Measurements from ENCODE around the gene NOG.

NOG gene

DNA sequence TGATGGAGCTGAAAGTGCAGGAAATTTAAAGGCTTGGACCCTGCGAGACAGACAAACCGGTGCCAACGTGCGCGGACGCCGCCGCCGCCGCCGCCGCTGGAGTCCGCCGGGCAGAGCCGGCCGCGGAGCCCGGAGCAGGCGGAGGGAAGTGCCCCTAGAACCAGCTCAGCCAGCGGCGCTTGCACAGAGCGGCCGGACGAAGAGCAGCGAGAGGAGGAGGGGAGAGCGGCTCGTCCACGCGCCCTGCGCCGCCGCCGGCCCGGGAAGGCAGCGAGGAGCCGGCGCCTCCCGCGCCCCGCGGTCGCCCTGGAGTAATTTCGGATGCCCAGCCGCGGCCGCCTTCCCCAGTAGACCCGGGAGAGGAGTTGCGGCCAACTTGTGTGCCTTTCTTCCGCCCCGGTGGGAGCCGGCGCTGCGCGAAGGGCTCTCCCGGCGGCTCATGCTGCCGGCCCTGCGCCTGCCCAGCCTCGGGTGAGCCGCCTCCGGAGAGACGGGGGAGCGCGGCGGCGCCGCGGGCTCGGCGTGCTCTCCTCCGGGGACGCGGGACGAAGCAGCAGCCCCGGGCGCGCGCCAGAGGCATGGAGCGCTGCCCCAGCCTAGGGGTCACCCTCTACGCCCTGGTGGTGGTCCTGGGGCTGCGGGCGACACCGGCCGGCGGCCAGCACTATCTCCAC lies at the start of gene NOG:
NOG (plus strand) TSS at position 54 of the 674 bp plus-strand sequence; CDS start at position 579, 525 bp downstream.
- no peak for DNase-seq (ENCODE audit: low spot score)

DNA sequence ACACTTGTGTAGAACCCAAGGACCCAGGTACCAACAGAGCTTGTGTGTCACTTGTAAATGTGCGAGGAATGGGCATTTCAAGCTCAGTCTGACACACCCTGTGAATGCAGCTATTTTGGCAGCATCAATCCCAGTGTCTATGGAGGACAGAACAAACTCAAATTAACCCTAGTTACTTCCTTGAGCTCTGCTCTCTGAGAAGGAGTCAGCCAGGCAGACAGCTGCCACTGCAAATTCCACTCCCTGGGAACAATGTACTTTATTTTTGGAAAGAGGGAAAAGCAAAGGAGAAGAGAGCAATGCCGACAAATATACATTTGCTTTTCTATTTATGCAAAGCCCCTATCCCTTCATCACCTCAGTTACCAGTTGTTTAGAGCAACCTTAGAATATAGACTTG lies 48.4 kb upstream of the NOG start:
- DNase-seq (ENCODE audit: low spot score), result no peak

DNA sequence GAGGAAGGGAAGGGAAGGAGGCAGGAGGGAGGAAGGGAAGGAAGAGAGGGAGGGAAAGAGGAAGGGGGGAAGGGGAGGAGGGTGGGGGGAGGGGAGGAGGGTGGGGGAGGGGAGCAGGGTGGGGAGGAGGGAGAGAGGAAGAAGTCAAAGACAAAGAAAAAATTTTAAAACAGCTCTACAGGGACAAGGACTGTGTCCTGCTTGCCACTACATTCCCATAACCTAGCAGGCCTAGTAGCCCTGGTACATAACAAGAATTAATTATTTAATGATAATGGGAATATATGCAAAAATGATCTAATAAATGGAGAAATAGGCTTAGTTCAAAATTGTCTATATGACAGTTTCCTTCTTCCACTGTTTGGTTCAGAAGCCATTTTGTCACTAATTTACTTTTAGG lies 47.6 kb upstream of the NOG start:
- no peak for DNase-seq (ENCODE audit: low spot score)

DNA sequence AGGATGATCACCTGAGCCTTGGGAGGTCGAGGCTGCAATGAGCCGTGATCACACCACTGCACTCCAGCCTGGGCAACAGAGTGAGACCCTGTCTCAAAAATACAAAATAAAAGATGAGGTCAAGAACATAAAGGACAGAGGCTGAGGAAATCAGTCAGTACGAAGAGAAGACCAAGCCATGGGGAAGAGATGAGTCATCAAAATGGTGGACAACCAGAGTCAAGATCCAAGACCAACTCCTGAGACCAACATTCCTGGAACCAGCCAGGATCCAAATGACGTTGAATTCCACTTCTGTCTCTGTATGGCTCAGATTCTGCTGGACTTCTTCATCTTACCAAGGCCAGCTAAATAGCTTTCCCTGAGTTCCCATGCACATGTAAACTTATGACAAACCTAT lies 44.8 kb upstream of the NOG start:
- no peak for DNase-seq (ENCODE audit: low spot score)

DNA sequence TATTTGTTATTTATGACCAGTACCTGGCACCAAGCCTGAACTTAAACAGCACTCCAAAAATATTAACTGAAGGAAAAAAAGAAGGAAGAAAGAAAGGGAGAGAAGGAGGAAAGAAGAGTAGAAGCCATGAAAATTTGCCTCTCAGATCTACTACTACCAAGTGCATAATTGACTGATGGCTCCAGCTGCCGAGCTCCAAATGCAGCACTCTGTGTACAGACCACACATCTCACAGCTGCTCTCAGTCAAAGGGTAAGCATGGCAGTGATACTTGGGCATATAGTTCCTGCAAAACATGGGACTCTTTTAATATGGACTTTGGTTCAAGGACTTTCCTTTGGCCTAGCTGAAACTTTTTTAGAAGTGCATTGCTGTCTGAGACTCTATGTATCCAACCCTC lies 44.0 kb upstream of the NOG start:
- no peak for DNase-seq (ENCODE audit: low spot score)

- DNase-seq (ENCODE audit: low spot score), result no peak
These were observed 35.8 kb upstream of the NOG start for GRCh38 chr17:56557682-56558081.

DNA sequence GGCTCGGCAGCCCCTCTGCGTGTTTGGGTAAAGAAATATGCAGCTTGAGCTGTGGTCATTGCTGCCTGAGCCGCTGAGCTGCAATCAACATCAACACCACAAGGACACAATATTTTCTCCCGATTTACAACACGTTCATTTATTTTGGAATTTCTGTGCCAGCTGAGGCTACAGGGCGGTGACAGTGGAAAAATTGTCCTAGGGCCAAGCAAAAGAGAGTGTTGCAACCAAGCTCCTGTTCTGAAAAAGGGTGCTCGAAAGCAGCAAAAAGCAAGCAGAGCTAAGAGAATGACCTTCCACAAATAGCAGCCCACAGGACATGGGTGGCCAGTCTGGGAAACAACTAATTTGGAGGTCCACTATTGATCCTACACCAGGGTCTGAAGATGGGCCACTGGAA lies 35.4 kb upstream of the NOG start:
- DNase-seq (ENCODE audit: low spot score), result no peak

- DNase-seq (ENCODE audit: low spot score), result no peak
These were observed 23.3 kb upstream of the NOG start for GRCh38 chr17:56570199-56570598.

DNA sequence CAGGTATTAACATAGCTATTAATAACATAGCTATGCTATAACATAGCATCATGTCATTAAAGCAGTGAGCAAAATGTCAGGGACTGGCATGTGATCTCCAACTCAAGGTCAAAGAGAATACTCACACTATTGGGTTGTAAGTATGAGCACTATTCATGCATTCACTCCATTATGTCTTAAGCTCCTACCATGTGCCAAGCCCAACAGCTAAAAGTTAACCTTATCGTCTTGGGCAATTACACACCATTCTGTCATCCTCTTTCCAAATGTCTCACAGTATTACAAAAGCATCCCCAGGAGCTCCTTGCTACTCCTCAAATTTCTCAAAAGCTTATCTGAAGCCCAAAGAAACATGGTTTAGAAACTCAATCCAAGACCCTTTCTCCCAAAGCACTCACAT lies 22.0 kb upstream of the NOG start:
- no peak for DNase-seq (ENCODE audit: low spot score)

DNA sequence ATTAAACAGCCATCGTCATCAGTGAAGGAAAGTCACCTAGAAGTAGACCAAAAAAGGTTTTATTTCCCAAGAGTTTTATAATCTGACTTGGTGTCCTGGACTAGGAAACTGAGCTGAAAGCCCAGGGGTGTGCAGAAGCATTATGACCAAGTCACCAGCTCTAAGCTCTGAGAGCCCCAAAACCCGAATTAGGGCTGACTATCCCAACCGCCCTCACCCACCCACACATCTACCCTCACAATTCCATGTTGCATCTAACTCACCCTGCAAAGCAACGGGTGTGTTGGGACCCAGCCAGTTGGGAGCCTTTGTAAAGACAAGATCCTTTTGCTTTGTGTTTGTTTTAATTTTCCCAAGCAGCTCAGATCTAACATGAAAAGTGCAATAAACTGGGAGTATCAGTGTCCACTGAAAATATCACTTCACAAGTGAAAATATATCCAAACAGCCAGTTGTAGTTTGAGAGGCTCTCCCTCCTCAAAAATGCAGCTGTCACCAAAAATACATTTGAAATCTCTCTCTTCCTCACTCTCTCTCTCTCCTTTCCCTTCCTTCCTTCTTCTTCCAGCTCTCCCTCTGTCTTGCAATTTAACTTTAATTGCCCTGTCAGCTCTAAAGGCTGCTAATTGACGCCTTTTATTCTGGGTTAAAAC lies 16.2 kb upstream of the NOG start:
- DNase-seq (ENCODE audit: low spot score), result no peak

- no peak for DNase-seq (ENCODE audit: low spot score)
These were observed 15.7 kb upstream of the NOG start for GRCh38 chr17:56577843-56578204.

DNA sequence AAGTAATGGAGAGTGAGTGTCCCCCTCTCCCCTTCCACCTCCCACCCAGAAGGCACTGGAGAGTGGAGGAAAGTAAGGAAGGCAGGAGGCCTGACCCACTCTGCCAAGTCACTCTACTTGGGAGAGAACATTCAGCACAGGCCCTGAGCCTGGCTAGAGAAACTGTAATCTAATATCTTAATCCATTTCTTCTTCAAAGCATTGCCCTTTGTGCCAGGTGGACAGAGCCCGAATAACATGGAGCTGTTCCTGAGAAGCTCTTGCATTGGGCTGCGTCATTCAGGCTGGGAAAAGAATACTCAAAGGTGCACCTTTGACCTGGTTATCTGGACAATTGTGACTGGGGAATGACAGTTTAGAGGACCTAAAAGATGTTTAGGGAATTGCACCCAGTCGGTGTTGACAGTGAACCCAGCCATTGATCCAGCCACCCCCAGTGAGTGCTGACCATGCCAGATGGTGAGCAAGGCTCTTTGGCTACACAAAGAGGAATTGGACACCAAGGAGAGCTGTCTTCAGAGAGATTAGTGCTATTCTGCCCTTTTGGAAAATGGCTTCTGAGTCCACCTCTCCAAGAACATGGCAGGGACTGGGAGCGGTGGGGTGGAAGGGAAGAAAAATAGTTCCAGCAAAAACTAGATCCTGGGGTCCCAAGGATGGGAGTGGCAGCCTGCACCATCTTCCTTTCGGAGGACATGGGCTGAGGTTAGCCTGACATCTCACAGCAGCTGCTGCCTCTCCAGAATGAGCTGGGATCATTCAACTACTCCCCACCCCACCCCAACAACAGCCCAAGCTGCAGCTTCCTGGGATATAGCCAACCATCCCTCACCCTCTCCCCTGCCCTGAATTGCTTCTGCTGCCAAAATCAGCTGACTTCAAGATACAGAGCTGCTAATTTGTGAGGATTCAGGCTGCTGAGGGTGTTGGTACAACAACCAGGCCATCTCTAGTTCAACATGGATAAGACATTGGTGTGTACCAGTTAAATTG lies 11.6 kb upstream of the NOG start:
- DNase-seq (ENCODE audit: low spot score), result no peak

- no peak for DNase-seq (ENCODE audit: low spot score)
These were observed 9.7 kb upstream of the NOG start for GRCh38 chr17:56583772-56584171.

- no peak for DNase-seq (ENCODE audit: low spot score)
These were observed 6.2 kb upstream of the NOG start for GRCh38 chr17:56587298-56587697.

GRCh38 chr17:56592487-56593085 lies 913 bp upstream of the NOG start:
- DNase-seq (ENCODE audit: low spot score), result no peak

- no peak for DNase-seq (ENCODE audit: low spot score)
These were observed 333 bp upstream of the NOG start for GRCh38 chr17:56593086-56593645.

- no peak for DNase-seq (ENCODE audit: low spot score)
These were observed 1.0 kb downstream of the NOG start for GRCh38 chr17:56594320-56595107.

- DNase-seq (ENCODE audit: low spot score), result no peak
These were observed 1.6 kb downstream of the NOG start for GRCh38 chr17:56595108-56595418.

DNA sequence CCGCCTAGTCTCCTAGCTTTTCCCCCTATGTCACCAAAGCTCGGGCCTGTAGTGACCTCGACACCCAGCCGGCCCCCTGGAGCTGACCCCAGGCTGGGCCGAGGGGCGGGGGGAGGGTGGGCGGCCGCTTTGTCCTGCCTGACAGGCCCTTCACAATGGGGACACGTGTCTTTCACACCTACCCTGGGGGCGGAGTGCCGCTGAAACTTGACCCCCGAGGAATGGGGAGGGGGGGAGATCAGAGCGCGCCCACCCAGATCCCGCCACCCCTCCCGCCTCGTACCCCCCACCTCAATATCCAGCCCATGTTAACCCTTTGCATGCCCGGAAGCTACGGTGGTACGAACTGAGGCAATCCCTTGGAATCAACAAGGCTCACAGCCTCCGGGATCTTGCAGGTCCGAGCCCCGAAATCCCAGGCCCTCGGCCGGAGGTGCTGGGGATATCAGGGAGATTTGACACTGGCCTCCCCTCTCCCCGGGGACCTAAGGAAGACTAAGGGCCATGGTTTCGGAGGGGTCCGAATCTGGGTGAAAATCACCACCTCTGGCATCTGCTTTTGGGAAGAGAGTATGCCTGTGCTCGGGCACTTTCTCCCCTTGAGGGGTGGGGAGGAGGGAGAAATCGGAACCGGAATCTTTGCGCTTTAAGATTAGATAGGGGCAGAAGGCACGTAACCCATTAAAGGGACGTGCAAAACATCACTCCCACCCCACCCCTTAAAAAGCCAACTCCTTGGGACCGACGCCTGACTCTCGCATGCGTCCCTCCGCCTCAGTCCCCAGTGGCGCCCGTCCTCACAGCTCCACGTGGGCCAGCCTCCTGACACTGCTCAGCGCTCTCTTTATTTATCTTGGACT lies 2.6 kb downstream of the NOG start:
- no peak for DNase-seq (ENCODE audit: low spot score)

DNA sequence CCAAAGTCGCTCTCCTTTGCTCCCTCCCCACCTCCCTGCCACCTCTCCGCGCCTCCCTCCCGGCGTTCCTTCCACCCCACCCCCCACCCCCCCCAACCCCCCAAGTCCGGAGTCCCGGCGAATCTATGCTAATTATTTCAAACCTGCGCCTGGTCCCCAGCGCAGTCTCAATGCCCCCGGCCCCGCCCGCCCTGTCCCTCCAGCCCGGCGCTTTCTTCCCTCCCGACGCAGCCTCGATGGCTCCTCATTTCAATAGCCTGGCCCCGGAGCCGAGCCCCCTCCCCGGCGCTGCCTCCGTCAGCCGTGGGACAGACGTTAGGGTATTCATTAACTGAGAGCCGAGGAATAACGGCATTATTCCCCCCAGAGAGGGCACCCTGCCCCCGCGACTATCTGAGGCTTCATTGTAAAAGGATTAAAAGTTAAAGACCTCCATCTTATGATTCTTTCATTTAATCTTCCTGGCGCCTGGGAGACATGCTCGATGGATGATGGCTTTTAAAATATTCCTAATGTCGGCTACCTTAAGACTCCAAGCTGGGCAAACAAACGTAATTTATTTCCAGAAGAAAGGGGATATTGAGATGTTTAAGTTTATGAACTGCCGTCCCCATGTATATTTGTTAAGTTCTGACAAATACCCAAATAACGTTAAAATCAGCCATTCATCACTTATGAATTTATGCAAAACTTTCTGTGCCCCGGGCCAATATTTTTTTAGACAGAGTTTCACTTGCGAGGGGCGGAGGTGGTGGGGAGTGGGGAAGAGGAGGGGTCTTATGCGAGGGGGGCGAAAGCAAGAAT lies 3.4 kb downstream of the NOG start:
- DNase-seq (ENCODE audit: low spot score), result no peak

Data from RKO (cell line).